GM12878 (cell line): ENCODE measurements around the gene SPOCD1. TPM values are rescaled to one million over a fixed set of nuclear protein-coding genes. Genes with fewer than 3 reads are reported as not detected.

Experiments
- ATAC-seq: fragments of 200-7000 bp; cut with Tn5 transposase; 3 replicates; pipeline ENCODE4 v1.9.1; 2020; ENCODE audit warnings: mild to moderate bottlenecking, moderate library complexity
- BruUV-seq: library from RNA; stranded (reverse); fragments of 400-500 nt; replicated peaks from 2 replicates; lab custom pipeline; 2021; lab: Mats Ljungman, UMichigan
- CTCF ChIA-PET: fragments of 300-600 bp; sonication (Branson Sonifier 250); formaldehyde crosslinking; extraction: SDS; loops from one replicate; lab custom pipeline; 2021; ENCODE audit warnings: inconsistent platforms; lab: Yijun Ruan, JAX
- POLR2A ChIA-PET: fragments of 350-600 bp; formaldehyde crosslinking; extraction: SDS; loops from one replicate; lab custom pipeline; 2021; ENCODE audit warnings: inconsistent platforms; lab: Charles Lee
- RAD21 ChIA-PET: fragments of 300-600 bp; sonication (Branson Sonifier 250); formaldehyde crosslinking; loops from one replicate; lab custom pipeline; 2023; ENCODE audit warnings: antibody characterized with exemption; ENCODE audit not compliant: unreplicated experiment; lab: Charles Lee
- SMC1A ChIA-PET: fragments of 300-600 bp; sonication (Branson Sonifier 250); formaldehyde crosslinking; loops from one replicate; lab custom pipeline; 2023; ENCODE audit not compliant: unreplicated experiment, uncharacterized antibody; lab: Charles Lee
- DNase-seq: peaks from one replicate; pipeline ENCODE4 v3.0.0-alpha.2; 2011; ENCODE audit warnings: low read depth, low spot score
- FAIRE-seq: peaks from 3 replicates; lab custom pipeline; 2011; peaks lifted over from hg19 to GRCh38; lab: Jason Lieb, UNC
- H2AFZ ChIP-seq: 2 replicates; pipeline ENCODE4 v1.6.0; 2011; ENCODE audit warnings: low read depth, low read length, control low read depth; ENCODE audit not compliant: control insufficient read depth
- H3K27ac ChIP-seq: 2 replicates; pipeline ENCODE4 v1.5.1; 2011; ENCODE audit warnings: control low read depth; ENCODE audit not compliant: control insufficient read depth, insufficient read depth
- H3K27me3 ChIP-seq, 2 experiments: replicated peaks in 1 of 2; 2 replicates each; pipeline versions ENCODE4 v1.6.0 to v1.6.1; 2011; ENCODE audit warnings: low read length in 1 of 2; ENCODE audit not compliant: control insufficient read depth in 2 of 2, insufficient read depth in 2 of 2
- H3K36me3 ChIP-seq, 2 experiments: 2 replicates each; pipeline ENCODE4 v1.5.1; 2011; ENCODE audit warnings: low read length in 1 of 2; ENCODE audit not compliant: control insufficient read depth in 2 of 2, insufficient read depth in 2 of 2
- H3K4me1 ChIP-seq: 2 replicates; pipeline ENCODE4 v1.6.1; 2011; ENCODE audit warnings: mild to moderate bottlenecking, low read length, moderate library complexity, mixed read lengths; ENCODE audit not compliant: control insufficient read depth, insufficient read depth
- H3K4me2 ChIP-seq: 2 replicates; pipeline ENCODE4 v1.6.0; 2011; ENCODE audit warnings: control low read depth; ENCODE audit not compliant: control insufficient read depth, insufficient read depth
- H3K4me3 ChIP-seq: fragments of 200-600 bp; sonication (generic); 2 replicates; pipeline ENCODE4 v1.5.1; 2016
- H3K79me2 ChIP-seq: 2 replicates; pipeline ENCODE4 v1.6.0; 2011; ENCODE audit warnings: low read length; ENCODE audit not compliant: control insufficient read depth, insufficient read depth
- H3K9ac ChIP-seq: 2 replicates; pipeline ENCODE4 v1.8.0; 2011; ENCODE audit warnings: low read length, control low read depth, mixed read lengths; ENCODE audit not compliant: control insufficient read depth, insufficient read depth
- H3K9me3 ChIP-seq: replicated peaks from 3 replicates; pipeline ENCODE4 v1.5.1; 2011; ENCODE audit warnings: mild to moderate bottlenecking, low read length; ENCODE audit not compliant: control insufficient read depth, insufficient read depth
- H4K20me1 ChIP-seq: 2 replicates; pipeline ENCODE4 v1.6.0; 2011; ENCODE audit not compliant: control insufficient read depth, insufficient read depth
- ATF7 ChIP-seq: fragments of 450-650 bp; IDR thresholded peaks from 2 replicates; pipeline ENCODE4 v1.6.1; 2016; ENCODE audit warnings: low read depth, mild to moderate bottlenecking
- BHLHE40 ChIP-seq, 2 experiments: fragments of 450-650 bp in 1 of 2; IDR thresholded peaks; 2 replicates each; pipeline ENCODE4 v1.6.1; 2011 to 2017; ENCODE audit warnings: low read depth in 2 of 2, borderline replicate concordance in 1 of 2, improper control_type of control experiment in 1 of 2, low read length in 1 of 2, mild to moderate bottlenecking in 1 of 2
- CBX5 ChIP-seq: sonication (generic); IDR thresholded peaks from 2 replicates; pipeline ENCODE4 v1.6.1; 2016; ENCODE audit warnings: low read depth, moderate library complexity, mild to moderate bottlenecking, inconsistent platforms
- TCF3 ChIP-seq: IDR thresholded peaks from 2 replicates; pipeline ENCODE4 v1.6.1; 2012; ENCODE audit warnings: low read depth, mild to moderate bottlenecking, low read length, borderline replicate concordance; ENCODE audit not compliant: insufficient read depth
- WGBS: methylation state at CpG from one replicate; pipeline ENCODE4 v1.1.6; 2016; ENCODE audit warnings: low lambda C conversion rate; ENCODE audit not compliant: insufficient replicate concordance, insufficient coverage; ENCODE audit errors: missing lambda C conversion rate; 5-methylcytosine and 5-hydroxymethylcytosine counted together
- in situ Hi-C: fragments of 300-500 bp; cut with MboI; formaldehyde crosslinking; loops from 9 replicates; pipeline ENCODE4 v1.14.3; 2018; ENCODE audit warnings: mixed read lengths
- intact Hi-C: fragments of 100-400 bp; cut with micrococcal nuclease; formaldehyde crosslinking; loops from one replicate; pipeline ENCODE4 v1.14.2; 2022; ENCODE audit not compliant: unreplicated experiment
- polyA plus RNA-seq, 11 experiments: library from polyadenylated mRNA; depleted of rRNA in 4 of 11; unstranded in 6 of 11; stranded (reverse) in 5 of 11; fragments of >200 nt; fragmentation: Nextera tagmentation in 4 of 11; fragmentation: Illumina TruSeq in 1 of 11; extraction: Ambion mirVana in 4 of 11; extraction: Trizol in 1 of 11; gene quantifications; 1 replicate in 1 of 11; 2 replicates in 10 of 11; pipeline versions ENCODE4 v1.2.1 to v1.2.3, GENCODE V29; 2011 to 2016; ENCODE audit warnings: inconsistent platforms in 2 of 11, missing spikeins in 2 of 11, low read depth in 1 of 11
- total RNA-seq, 4 experiments: library from RNA; depleted of rRNA in 3 of 4; stranded (reverse); fragments of >200 nt in 3 of 4; fragmentation: Illumina TruSeq in 1 of 4; extraction: Trizol in 1 of 4; gene quantifications; 2 replicates each; pipeline versions ENCODE4 v1.2.1 to v1.2.3, GENCODE V29; 2013 to 2021
- TF ChIP-seq, protein P1 (sequence below): fragments of 450-650 bp; conservative IDR thresholded peaks from 2 replicates; pipeline ENCODE4 v1.6.1; 2017; ENCODE audit warnings: mild to moderate bottlenecking, moderate library complexity

The SPOCD1 gene
- total and polyA plus RNA-seq, 10 of the 15 experiments (the other 5 are each of a cell fraction or from before 2014, with no cell fraction given): 0.02 to 0.65 (median 0.13) TPM; not detected in 4

DNA sequence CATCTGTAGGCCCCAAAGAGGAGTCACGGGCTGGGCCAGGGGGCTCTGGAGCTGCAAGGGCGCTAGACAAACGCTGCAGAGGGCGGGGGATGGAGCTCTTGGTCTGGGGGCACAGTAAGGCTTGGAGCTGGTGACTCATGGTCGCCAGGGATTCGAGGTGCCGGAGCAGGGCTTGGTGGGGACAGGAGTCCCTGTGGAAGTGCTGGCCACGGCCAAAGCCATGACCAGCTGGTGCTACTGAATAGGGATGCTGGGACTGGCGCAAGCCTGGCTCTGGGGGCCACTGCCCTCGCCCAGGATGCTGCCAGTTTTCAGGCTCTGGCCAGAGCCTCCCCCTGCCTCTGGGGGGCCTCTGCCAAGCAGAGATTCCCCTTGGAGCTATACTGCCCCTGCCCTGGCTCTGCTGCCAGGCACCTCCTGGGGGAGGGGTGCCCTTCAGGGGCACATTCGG lies 25.2 kb downstream of the SPOCD1 start:
- ChIA-PET SMC1A (interaction anchor here (2.5 to 3.7 kb wide), 3 partner anchors 126 to 173 kb away, joined by 6 to 38 read pairs (median 17); no protein-coding TSS in a partner anchor), POLR2A (no interaction called here), RAD21 (interaction anchor here (0.8 to 3.2 kb wide), 5 partner anchors 83 to 368 kb away, joined by 3 to 35 read pairs (median 9); partner anchors contain the start of gene COL16A1), CTCF (interaction anchor here (0.9 to 5.4 kb wide), 10 partner anchors 10 to 272 kb away, joined by 3 to 90 read pairs (median 12); partner anchors contain the start of gene ADGRB2)
- H2AFZ ChIP-seq: no peak overlapping the region
- no peaks in the 10 kb centered on the region for H3K9me3 ChIP-seq
- FAIRE-seq: no peak
- H3K27ac ChIP-seq: no peak overlapping the region
- no peaks in the 10 kb centered on the region; a peak in 1 of 4 replicates for H3K27me3 ChIP-seq
- H4K20me1 ChIP-seq: no peaks in the 10 kb centered on the region
- H3K4me2 ChIP-seq: no peak overlapping the region
- TF ChIP-seq ATF7 (no peak), CBX5 (no peak), BHLHE40 (IDR thresholded peaks at IDR 0.05; ENCODE audit: borderline replicate concordance in 1 of 2, low read depth in 2 of 2, low read length in 1 of 2) (no peak), TCF3 (no peak)
- TF ChIP-seq, protein P1, sequence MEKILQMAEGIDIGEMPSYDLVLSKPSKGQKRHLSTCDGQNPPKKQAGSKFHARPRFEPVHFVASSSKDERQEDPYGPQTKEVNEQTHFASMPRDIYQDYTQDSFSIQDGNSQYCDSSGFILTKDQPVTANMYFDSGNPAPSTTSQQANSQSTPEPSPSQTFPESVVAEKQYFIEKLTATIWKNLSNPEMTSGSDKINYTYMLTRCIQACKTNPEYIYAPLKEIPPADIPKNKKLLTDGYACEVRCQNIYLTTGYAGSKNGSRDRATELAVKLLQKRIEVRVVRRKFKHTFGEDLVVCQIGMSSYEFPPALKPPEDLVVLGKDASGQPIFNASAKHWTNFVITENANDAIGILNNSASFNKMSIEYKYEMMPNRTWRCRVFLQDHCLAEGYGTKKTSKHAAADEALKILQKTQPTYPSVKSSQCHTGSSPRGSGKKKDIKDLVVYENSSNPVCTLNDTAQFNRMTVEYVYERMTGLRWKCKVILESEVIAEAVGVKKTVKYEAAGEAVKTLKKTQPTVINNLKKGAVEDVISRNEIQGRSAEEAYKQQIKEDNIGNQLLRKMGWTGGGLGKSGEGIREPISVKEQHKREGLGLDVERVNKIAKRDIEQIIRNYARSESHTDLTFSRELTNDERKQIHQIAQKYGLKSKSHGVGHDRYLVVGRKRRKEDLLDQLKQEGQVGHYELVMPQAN: no peak
- no peaks in the 10 kb centered on the region for H3K36me3 ChIP-seq
- no peak for ATAC-seq
- WGBS: 46% methylated on average over 10 of the region's 11 CpGs
- intact Hi-C loops: no loop called here
- H3K9ac ChIP-seq: no peak overlapping the region
- no TSS peak for BruUV-seq
- peaks cover 9% of the 10 kb centered on the region for H3K4me1 ChIP-seq
- in situ Hi-C loops: no loop called here
- DNase-seq: no peak
- no peak overlapping the region for H3K4me3 ChIP-seq
- no peaks in the 10 kb centered on the region for H3K79me2 ChIP-seq
